Panc1 (cell line): ENCODE measurements around the gene CORO1C.

ENCODE experiments used
- CTCF ChIP-seq: fragments of 450-650 bp; IDR thresholded peaks from 2 replicates; pipeline ENCODE4 v1.5.1; 2017; ENCODE audit warnings: mild to moderate bottlenecking
- POLR2AphosphoS5 ChIP-seq: IDR thresholded peaks from 2 replicates; pipeline ENCODE4 v1.6.1; 2012; ENCODE audit warnings: mild to moderate bottlenecking, low read depth, low read length, moderate library complexity
- TCF7L2 ChIP-seq: IDR thresholded peaks from 2 replicates; pipeline ENCODE4 v1.6.1; 2011; ENCODE audit warnings: mild to moderate bottlenecking, low read depth, low read length, inconsistent platforms

DNA sequence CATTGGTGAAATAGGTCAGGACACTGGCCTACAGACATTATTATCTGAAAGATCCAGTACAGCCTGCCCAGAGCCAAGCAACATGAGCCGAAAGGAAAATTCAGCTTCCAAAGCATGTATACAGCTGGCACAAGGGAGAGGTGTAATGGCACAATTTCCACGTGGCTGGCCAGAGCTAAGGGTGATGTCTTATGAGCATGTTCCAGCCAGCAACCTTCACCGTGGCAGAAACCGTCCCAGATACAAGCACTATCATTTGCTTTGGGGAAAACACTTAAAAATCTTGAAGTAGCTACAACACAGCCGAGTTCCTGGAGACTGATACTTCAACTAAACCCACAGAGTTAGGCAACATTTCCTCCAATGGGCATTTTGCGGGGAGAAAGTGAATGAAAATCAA is 44.5 kb downstream of the CORO1C start:
- TF ChIP-seq CTCF (no peak), POLR2AphosphoS5 (no peak), TCF7L2 (no peak)
